Suppressor macrophage treated with lipopolysaccharide for 1 hour (primary cell): Measurements from ENCODE around the gene STX8.
A peak's percentile ranks its signal among the peaks of the same experiment; 100 is the strongest.

Experiments
- DNase-seq, 3 donors: peaks; one replicate each; pipeline ENCODE4 v3.0.0-alpha.2; 2020 to 2022

The STX8 gene

DNA sequence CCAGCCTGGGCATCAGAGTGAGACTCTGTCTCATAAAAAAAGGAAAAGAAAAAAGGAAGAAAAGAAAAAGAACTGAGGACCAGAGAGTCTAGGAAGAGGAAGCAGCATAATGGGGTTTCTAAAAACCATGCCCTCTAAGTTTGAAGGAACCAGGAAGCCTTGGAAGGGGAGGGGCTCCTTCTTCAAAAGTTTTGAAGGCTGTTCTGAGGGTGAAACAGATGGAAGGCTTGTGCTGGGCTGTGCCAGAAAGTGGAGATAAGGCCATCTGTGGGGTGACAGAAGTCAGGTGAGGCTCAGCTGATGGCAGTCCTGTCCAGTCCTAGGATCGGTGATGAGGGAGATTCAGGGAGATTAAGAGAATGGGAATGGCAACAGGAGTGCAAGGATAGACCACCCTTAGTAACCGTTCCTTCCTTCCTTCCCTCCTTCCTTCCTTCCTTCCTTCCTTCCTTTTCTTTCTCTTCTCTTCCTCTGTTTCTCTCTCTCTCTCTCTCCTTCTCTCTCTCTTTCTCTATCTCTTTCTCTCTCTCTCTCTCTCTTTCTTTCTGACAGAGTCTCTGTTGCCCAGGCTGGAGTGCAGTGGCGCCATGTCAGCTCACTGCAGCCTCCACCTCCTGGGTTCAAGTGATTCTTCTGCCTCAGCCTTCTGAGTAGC lies 371.7 kb downstream of the STX8 start:
- peak in 2 of 3 donors; percentile 18 to 34 for DNase-seq

DNA sequence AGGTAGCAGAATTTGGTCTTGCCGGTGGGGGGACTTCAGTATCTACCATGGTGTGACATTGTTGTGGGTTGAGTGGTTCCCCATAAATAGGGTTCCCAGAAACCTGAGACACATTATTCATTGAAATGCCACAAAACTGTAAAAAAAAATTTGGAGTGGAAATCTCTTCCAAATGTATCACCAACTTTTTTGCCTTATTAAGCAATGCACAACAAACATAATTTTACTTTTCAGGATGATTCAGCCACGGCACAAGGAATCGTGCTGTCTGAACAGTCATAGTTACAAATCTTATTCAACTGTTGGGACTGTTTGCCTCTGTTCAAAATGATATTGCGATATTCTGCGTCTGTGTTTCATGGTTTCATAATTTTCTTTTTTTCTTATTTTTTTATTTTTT lies 373.1 kb downstream of the STX8 start:
- peak in 1 of 3 donors; percentile 12 for DNase-seq

DNA sequence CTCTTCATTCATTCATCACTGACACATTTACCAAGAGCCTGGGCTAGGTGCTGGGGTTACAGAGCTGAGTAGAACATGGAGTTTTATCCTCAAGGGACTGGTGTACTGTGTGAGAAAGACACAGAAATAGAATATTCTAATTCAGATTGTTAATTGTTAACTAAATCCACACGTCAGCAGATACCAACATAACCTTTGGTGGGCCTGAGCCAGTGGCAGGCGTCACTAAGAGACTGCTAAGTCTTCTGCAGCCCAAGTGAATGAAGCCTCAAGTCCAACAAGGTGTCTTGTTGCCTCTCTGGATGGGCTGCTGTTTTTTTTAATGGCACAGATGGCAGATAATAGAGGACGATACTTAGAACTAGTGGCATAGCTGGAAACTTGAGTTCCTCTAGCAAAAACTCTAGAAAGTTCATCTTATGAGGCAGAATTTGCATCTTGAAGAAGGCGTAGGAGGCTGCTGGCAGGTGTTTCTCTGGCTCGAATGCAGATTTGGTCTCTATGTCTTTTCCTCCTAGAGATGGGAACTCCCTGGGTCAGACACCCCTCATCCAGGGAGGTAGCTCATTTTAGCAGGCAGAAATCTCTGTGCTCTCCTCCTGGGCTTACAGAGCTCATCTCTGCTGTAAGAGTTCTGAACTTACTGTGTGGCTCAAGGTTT lies 374.8 kb downstream of the STX8 start:
- no peak for DNase-seq
